ENCODE measurements around the gene PLOD3. TPM values are rescaled to one million over a fixed set of nuclear protein-coding genes. Genes with fewer than 3 reads are reported as not detected.
A peak's percentile ranks its signal among the peaks of the same experiment; 100 is the strongest.

The PLOD3 gene
- total RNA-seq, 1 experiment from 2014 or later: 48.3 TPM

- TF ChIP-seq ARID4B (CRISPR knock-in tag; IDR thresholded peaks at IDR 0.05; ENCODE audit: borderline replicate concordance) (0 out of 2 replicates have a peak, but pooled peaks have one; percentile 17), E2F5 (CRISPR knock-in tag; IDR thresholded peaks at IDR 0.05) (0 out of 2 replicates have a peak, but pooled peaks have one; percentile 31), ZNF138 (CRISPR knock-in tag; conservative IDR thresholded peaks at IDR 0.05) (0 out of 2 replicates have a peak, but pooled peaks have one; percentile 29), CBFB (CRISPR knock-in tag; IDR thresholded peaks at IDR 0.05; ENCODE audit: low read depth) (0 out of 2 replicates have a peak, but pooled peaks have one; percentile 79), ZNF121 (CRISPR knock-in tag; IDR thresholded peaks at IDR 0.05) (no peak), NR3C1 (CRISPR knock-in tag; conservative IDR thresholded peaks at IDR 0.05; ENCODE audit: low read depth) (0 out of 2 replicates have a peak, but pooled peaks have one; percentile 56), GABPB1 (CRISPR knock-in tag; IDR thresholded peaks at IDR 0.05) (peak; percentile 35), E2F1 (CRISPR knock-in tag; IDR thresholded peaks at IDR 0.05) (no peak), ZNF423 (CRISPR knock-in tag; IDR thresholded peaks at IDR 0.05) (0 out of 2 replicates have a peak, but pooled peaks have one; percentile 14), FOXP1 (CRISPR knock-in tag; IDR thresholded peaks at IDR 0.05; ENCODE audit: borderline replicate concordance) (peak; percentile 47; the same call in 1 of the 2 replicates), ESRRA (CRISPR knock-in tag; IDR thresholded peaks at IDR 0.05; ENCODE audit: borderline replicate concordance) (0 out of 2 replicates have a peak, but pooled peaks have one; percentile 49), GRHL2 (CRISPR knock-in tag; IDR thresholded peaks at IDR 0.05; ENCODE audit: insufficient replicate concordance, severe bottlenecking) (no peak), KAT7 (CRISPR knock-in tag; IDR thresholded peaks at IDR 0.05; ENCODE audit: borderline replicate concordance) (0 out of 2 replicates have a peak, but pooled peaks have one; percentile 40), MAX (CRISPR knock-in tag; IDR thresholded peaks at IDR 0.05) (peak; percentile 63), ZBTB21 (CRISPR knock-in tag; IDR thresholded peaks at IDR 0.05; ENCODE audit: borderline replicate concordance) (peak; percentile 15; the same call in 1 of the 2 replicates), TP53 (CRISPR knock-in tag; IDR thresholded peaks at IDR 0.05) (peak; percentile 34; the same call in 1 of the 2 replicates), ZNF281 (CRISPR knock-in tag; IDR thresholded peaks at IDR 0.05) (0 out of 2 replicates have a peak, but pooled peaks have one; percentile 40), ZMAT4 (CRISPR knock-in tag; IDR thresholded peaks at IDR 0.05) (no peak), HMGXB4 (CRISPR knock-in tag; IDR thresholded peaks at IDR 0.05) (0 out of 2 replicates have a peak, but pooled peaks have one; percentile 48)
Observed at GRCh38 chr7:101201695-101202602, 15.4 kb downstream of the PLOD3 start (continued).

Measured in WTC11 (cell line).